Measurements from ENCODE around the gene ISG20. TPM values are rescaled to one million over a fixed set of nuclear protein-coding genes. Genes with fewer than 3 reads are reported as not detected.

Gene ISG20
- polyA plus RNA-seq (2012; ENCODE audit: missing spikeins) = 62.9 TPM

DNA sequence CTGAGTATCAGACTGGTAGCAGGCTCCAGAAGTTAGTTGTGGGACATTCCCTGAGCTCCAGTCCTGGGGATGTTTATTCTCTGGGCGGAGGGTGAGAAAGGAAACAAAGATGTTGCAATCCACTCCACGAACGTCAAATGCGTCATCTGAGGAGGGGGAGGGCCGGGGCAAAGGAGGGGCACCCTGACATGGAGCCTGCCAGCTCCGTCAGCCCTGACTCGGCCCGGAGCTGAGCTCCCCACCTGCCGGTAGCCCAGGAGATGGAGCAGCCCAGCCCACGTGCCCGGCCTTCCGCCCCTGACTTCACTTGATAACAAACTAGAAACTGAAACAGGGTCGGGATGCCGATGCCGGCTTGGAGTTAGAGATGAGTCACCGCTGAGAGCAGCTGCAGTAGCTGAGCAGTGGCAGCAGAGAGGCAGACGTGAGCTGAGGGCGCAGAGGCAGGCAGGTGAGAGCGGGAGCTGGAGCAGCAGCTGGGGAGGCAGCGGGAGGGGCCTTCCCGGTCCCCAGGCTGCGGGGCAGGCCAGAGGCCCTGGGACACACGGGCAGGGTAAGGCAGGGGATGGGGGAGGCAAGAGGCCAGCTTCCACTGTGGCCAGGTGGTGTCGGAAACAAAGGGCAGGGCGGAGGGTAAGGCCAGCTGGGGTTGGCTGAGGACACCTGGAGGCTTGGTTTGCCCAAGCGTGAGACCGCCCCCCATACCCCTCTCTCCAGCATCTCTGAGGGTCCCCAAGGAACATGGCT is at the start of gene ISG20:
ISG20 (plus strand) TSS at position 391 of the 747 bp plus-strand sequence; CDS start at position 742, 351 bp downstream.
- peak; percentile 92 for TF ChIP-seq POLR2AphosphoS5 (IDR thresholded peaks at IDR 0.05; ENCODE audit: low read depth, low read length)
- TF ChIP-seq TAF1 (IDR thresholded peaks at IDR 0.05; ENCODE audit: borderline replicate concordance, low read depth, low read length) = peak; percentile 75
- peak; percentile 87 for TF ChIP-seq POLR2A (IDR thresholded peaks at IDR 0.05; ENCODE audit: low read depth, low read length)
- peak; percentile 94 for DNase-seq (ENCODE audit: insufficient read length)
- peak; percentile 99 for FAIRE-seq

DNA sequence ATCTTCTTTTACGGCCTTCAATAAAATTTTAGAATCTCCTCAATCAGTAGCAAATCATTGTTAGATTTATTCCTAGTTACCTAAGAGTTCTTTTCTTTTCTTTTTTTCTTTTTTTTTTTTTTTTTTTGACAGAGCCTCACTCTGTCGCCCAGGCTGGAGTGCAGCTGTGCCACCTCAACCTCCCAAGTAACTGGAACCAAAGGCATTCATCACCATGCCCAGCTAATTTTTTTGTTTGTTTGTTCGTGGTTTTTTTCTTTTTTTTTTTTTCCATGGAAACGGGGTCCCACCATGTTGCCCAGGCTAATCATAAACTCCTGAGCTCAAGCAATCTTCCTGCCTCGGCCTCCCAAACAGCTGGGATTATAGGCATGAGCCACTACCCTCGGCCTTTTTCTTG is 48.1 kb upstream of the ISG20 start:
- DNase-seq (ENCODE audit: insufficient read length) (no peak), FAIRE-seq (no peak)
- no peak for TF ChIP-seq POLR2AphosphoS5 (IDR thresholded peaks at IDR 0.05; ENCODE audit: low read depth, low read length)
- TF ChIP-seq POLR2A (IDR thresholded peaks at IDR 0.05; ENCODE audit: low read depth, low read length) = no peak
- no peak for TF ChIP-seq TAF1 (IDR thresholded peaks at IDR 0.05; ENCODE audit: borderline replicate concordance, low read depth, low read length)

DNA sequence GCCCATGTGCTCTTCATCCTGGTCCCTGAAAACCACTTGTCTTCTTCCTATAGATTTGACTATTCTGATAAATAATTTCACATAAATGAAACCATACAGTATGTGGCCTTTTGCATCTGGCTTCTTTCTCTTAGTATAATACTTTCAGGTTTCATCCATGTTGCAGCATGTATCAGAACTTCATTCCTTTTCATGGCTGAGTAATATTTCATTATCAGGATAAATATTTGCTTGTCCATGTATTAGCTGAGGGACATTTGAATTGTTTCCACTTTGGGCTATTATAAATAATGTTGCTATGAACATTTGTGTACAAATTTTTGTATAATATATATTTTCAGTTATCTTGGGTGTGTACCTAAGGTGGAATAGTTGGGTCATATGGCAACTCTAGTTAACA is 47.4 kb upstream of the ISG20 start:
- FAIRE-seq (no peak), DNase-seq (ENCODE audit: insufficient read length) (no peak)
- TF ChIP-seq POLR2AphosphoS5 (IDR thresholded peaks at IDR 0.05; ENCODE audit: low read depth, low read length) = no peak
- no peak for TF ChIP-seq POLR2A (IDR thresholded peaks at IDR 0.05; ENCODE audit: low read depth, low read length)
- no peak for TF ChIP-seq TAF1 (IDR thresholded peaks at IDR 0.05; ENCODE audit: borderline replicate concordance, low read depth, low read length)

DNA sequence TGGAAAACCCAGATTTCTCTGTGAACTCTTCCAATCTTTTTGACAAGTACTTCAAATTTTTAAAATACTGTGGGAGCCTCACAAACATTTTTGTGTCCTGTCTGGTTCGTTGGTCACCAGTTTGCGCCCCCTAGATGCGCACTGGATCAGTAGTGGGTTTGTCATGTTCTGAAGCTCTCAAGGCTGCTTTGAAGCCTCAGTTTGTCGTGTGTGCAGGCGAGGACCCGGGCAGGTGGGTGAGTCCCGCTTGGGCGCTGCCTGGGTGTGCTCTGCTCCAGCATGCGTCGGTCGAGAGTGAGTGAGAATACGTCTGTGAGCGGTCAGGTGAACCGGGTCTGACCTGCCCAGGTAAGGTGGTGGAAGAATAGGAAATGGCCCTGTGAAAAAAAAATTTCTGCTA is 34.9 kb upstream of the ISG20 start:
- TF ChIP-seq POLR2A (IDR thresholded peaks at IDR 0.05; ENCODE audit: low read depth, low read length) = no peak
- TF ChIP-seq TAF1 (IDR thresholded peaks at IDR 0.05; ENCODE audit: borderline replicate concordance, low read depth, low read length) = no peak
- TF ChIP-seq POLR2AphosphoS5 (IDR thresholded peaks at IDR 0.05; ENCODE audit: low read depth, low read length) = no peak
- DNase-seq (ENCODE audit: insufficient read length) = no peak
- no peak for FAIRE-seq

DNA sequence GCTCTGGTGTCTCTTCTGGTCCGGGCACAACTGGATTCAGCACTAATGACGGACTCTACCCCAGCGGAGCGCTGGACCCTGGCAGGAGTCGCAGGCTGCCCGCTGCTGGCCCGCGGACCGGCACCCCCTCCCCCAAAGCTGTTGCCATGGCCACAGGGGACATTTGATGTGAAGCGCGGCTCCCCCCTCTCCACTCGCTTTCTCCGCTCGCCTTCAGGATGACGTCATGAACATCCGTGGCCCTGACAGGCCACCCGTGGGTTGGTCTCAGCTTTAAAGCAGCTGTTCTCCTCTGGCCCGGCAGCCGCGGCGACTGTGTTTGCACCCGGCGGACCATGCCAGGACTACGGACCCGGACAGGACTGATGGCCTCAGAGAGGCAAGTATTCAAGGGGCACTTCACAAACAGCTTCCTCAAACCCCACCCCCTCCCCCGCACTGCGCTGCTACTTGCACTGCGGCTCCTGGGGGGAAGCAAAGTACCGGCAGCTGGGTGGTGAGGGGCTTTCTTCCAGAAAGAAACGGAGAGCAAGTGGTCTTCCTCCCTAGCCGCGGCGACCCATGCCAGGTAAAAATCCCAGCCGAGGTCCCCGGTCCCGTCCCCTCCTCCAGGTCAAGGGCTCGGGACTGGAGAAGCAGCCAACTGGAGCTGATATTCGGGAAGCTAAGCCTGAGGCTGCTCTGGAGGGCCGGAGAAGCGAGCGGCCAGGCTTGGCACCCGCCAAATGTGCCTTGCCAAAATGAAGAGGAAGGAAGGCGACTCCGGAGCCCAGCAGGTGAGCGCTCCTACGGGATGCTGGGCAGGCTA is 34.2 kb upstream of the ISG20 start:
- TF ChIP-seq TAF1 (IDR thresholded peaks at IDR 0.05; ENCODE audit: borderline replicate concordance, low read depth, low read length) (no peak), POLR2AphosphoS5 (IDR thresholded peaks at IDR 0.05; ENCODE audit: low read depth, low read length) (no peak), POLR2A (IDR thresholded peaks at IDR 0.05; ENCODE audit: low read depth, low read length) (no peak)
- no peak for DNase-seq (ENCODE audit: insufficient read length)
- FAIRE-seq = no peak

DNA sequence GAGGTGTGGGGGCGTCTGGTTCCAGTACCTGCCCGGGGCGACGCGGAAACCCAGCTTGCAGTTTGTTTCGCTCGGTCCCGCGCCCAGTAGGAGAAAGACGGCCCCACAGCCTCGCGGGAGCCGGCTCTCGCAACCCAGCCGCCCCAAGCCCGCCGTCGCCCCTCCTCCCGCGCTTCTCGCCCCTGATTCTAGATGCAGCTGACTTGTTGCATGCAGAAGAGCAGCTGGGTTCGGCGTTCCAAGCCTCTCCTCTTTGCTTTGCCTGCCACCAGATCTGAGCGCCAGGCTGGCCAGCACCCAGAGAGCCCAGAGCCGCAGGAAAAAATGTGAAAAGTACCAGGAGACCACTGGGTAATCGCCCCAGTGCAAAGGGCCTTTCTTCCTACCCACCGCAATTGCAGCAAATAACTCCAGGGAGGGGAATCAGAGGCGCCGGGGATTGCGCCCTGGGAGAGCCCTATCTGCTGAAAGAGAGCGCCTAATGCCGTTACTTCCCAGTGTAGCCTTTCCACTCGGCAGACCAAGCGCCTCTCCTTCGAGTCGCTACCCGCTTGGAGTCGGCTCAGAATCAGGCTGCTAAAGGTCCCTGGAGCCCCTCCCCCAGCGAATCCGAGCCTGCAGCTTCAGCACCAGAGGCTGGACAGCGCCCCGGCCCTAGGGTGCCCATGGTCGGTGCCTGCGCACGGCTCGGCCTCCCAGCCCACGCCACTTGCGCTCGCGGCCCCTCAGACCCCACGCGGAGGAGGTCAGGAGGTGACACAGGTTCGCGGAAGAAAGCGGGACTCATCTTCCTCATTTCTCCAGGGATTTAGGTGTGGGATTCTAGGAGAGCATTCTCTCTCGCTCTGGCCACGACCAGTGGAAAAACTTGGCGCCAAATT is 33.4 kb upstream of the ISG20 start:
- FAIRE-seq (no peak), DNase-seq (ENCODE audit: insufficient read length) (no peak)
- TF ChIP-seq POLR2AphosphoS5 (IDR thresholded peaks at IDR 0.05; ENCODE audit: low read depth, low read length) = no peak
- TF ChIP-seq POLR2A (IDR thresholded peaks at IDR 0.05; ENCODE audit: low read depth, low read length) = no peak

DNA sequence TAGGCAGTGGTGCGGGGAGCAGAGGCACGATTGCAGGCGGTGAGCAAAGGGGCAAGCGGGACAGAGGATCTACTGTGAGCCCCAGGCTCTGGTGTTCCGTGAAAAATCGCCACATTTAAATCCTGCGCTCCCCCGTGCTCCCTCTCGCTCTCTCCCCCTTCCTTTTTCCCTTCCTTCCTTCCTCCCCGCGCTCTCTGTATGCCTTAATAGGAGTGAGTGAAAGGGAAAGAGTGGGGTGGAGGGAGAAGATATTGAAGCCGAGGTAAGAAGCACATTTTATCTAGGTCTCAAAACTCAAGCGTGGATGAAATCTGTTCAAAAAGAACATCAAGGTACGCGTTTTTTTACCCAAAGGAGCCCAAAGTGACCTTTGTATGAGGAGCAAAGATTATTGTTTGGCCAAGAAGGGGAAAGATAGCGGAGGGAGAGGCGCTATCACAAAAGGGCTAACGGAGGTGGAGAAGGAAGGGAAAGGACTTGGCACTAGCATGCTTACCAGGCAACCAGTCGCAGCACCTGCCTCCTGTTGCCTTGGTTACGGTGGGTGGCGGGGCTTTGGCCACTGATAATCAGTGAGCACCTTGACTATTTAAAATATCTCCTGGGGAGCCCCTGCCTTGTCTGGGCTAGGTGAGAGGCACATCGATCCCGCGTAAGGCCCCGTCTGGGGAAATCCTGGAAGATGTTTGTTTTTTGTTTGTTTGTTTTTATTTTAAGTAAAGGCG is 32.6 kb upstream of the ISG20 start:
- TF ChIP-seq POLR2A (IDR thresholded peaks at IDR 0.05; ENCODE audit: low read depth, low read length) (no peak), TAF1 (IDR thresholded peaks at IDR 0.05; ENCODE audit: borderline replicate concordance, low read depth, low read length) (no peak), POLR2AphosphoS5 (IDR thresholded peaks at IDR 0.05; ENCODE audit: low read depth, low read length) (no peak)
- DNase-seq (ENCODE audit: insufficient read length) (no peak), FAIRE-seq (no peak)

DNA sequence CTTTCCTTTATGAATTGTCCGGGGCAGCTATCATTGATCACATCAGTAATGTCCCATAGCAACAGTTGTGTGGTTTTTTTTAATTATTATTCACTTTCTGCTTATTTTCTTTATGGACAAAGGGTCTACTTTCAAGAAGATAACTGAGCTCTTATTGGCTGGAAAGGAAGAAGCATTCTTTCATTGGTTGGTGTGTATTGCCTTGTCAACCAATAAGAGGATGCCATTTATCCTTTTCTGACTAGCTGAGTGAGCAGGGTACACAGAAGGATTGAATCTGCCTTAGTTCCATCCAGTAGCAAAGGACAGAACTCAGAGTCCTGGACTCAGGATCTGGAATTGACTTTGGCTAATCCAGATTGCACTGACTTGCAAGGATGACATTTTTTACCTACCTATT is 30.9 kb upstream of the ISG20 start:
- DNase-seq (ENCODE audit: insufficient read length) = no peak
- FAIRE-seq = no peak
- no peak for TF ChIP-seq POLR2AphosphoS5 (IDR thresholded peaks at IDR 0.05; ENCODE audit: low read depth, low read length)
- TF ChIP-seq POLR2A (IDR thresholded peaks at IDR 0.05; ENCODE audit: low read depth, low read length) = no peak
- TF ChIP-seq TAF1 (IDR thresholded peaks at IDR 0.05; ENCODE audit: borderline replicate concordance, low read depth, low read length) = no peak

DNA sequence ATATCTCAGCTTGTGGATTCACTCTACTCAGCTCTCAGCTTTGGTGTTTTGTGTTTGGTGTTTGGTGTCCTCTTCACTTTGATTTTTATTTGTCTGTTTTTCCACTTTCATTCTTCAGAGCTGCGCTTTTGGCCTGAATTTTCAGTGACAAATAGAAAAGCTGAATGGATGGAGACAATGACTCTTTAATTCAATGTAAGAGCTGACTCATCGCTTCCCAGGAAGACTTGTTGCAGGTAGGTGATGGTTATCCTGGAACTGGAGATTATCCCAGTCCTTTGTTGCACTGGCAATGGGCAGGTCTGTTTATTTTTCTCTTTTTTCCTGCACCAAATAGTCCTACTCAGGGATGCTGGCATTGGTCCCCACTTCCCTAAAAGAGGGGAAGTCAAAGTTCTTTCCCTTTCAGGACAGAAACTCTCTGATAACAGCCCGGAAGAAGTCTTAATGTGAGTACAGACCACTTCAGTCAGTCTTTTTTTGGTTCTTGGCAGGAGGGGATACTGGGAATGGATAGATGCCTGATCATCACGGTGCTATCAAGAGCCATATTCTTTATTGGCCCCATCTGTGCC is 30.1 kb upstream of the ISG20 start:
- FAIRE-seq (no peak), DNase-seq (ENCODE audit: insufficient read length) (no peak)

DNA sequence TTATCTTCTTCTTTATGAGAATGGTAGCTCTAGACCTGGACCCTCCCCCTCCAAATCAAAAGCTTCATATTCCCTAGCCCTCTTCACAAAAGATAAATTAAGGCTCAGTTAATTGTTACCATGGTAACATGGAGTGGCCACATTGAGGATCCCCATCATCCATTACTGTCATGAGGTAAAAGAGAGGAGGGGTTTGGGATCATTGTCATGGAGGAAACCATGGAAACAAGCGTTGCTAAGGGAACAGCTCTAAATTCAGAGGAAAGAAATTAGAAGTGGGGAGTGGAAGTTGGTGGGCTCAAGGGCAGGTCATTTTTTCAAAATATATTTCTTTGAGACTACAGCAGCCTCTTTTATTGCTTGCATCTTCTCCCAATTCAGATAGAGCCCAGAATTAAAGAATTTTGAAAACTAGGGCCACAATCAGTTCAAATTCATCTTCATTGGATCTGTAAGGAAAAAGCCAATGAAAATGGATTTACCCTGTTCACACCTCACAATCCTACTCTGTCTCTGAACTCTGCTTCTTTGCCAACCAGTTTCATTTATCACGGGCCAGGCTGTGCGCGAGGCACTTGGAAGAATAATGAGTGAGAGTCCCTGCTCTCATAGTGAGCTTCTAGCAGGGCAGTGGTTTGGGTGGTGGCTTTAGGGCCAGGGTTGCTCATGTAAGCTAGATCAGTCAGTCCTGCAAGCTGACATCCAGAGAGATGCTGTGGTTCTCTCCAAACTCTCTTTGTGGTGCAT is 29.3 kb upstream of the ISG20 start:
- no peak for TF ChIP-seq POLR2A (IDR thresholded peaks at IDR 0.05; ENCODE audit: low read depth, low read length)
- no peak for TF ChIP-seq POLR2AphosphoS5 (IDR thresholded peaks at IDR 0.05; ENCODE audit: low read depth, low read length)
- no peak for TF ChIP-seq TAF1 (IDR thresholded peaks at IDR 0.05; ENCODE audit: borderline replicate concordance, low read depth, low read length)
- no peak for FAIRE-seq

More for the DNA sequence above, 30.1 kb upstream of the ISG20 start:
- TF ChIP-seq POLR2AphosphoS5 (IDR thresholded peaks at IDR 0.05; ENCODE audit: low read depth, low read length) = no peak
- no peak for TF ChIP-seq TAF1 (IDR thresholded peaks at IDR 0.05; ENCODE audit: borderline replicate concordance, low read depth, low read length)
- no peak for TF ChIP-seq POLR2A (IDR thresholded peaks at IDR 0.05; ENCODE audit: low read depth, low read length)

More for the DNA sequence above, 29.3 kb upstream of the ISG20 start:
- no peak for DNase-seq (ENCODE audit: insufficient read length)

Data from GM12892 (cell line).